ENCODE measurements around the gene PIGQ.

Gene PIGQ

GRCh38 chr16:589658-590187 lies 20.0 kb downstream of the PIGQ start, which contains the start of gene RAB40C:
Gene RAB40C (plus strand): TSS chr16:590066. CDS start chr16:590292, 226 bp downstream.
- Histone ChIP-seq H3K27me3 (ENCODE audit: low read depth, low read length) (no peaks in the 10 kb centered on the region; the same call in 1 of the 2 replicates), H3K27ac (ENCODE audit: low read length) (peak within 1 kb of the TSS; percentile 88), H2AFZ (ENCODE audit: low read depth, low read length) (peak within 1 kb of the TSS; percentile 73), H3K9ac (ENCODE audit: low read length) (peak within 1 kb of the TSS; percentile 85), H3K4me3 (ENCODE audit: low read length) (peak within 1 kb of the TSS; percentile 95), H3K79me2 (ENCODE audit: low read length) (peaks cover 27% of the 10 kb centered on the region), H3K9me3 (ENCODE audit: insufficient read depth, low read length) (no peaks in the 10 kb centered on the region), H4K20me1 (ENCODE audit: insufficient read depth, low read length) (peaks cover 12% of the 10 kb centered on the region; the same call in 1 of the 2 replicates), H3K4me2 (ENCODE audit: low read length) (peak within 1 kb of the TSS; percentile 100), H3K4me1 (ENCODE audit: low read length) (peaks cover 14% of the 10 kb centered on the region), H3K36me3 (replicated peaks; ENCODE audit: low read depth, low read length) (peaks cover 4% of the 10 kb centered on the region)
- TF ChIP-seq EZH2phosphoT487 (IDR thresholded peaks at IDR 0.05; ENCODE audit: low read depth) = no peak

GRCh38 chr16:590188-590814 lies 20.5 kb downstream of the PIGQ start:
- Histone ChIP-seq H4K20me1 (ENCODE audit: insufficient read depth, low read length) (peaks cover 12% of the 10 kb centered on the region; the same call in 1 of the 2 replicates), H3K9me3 (ENCODE audit: insufficient read depth, low read length) (no peaks in the 10 kb centered on the region), H3K4me2 (ENCODE audit: low read length) (peak overlapping the region; percentile 100), H3K79me2 (ENCODE audit: low read length) (peaks cover 27% of the 10 kb centered on the region), H3K36me3 (replicated peaks; ENCODE audit: low read depth, low read length) (peaks cover 4% of the 10 kb centered on the region), H3K9ac (ENCODE audit: low read length) (peak overlapping the region; percentile 85), H3K4me3 (ENCODE audit: low read length) (peak overlapping the region; percentile 95), H3K27ac (ENCODE audit: low read length) (0 out of 2 replicates have a peak overlapping the region, but pooled peaks have one; percentile 13), H3K27me3 (ENCODE audit: low read depth, low read length) (no peaks in the 10 kb centered on the region; the same call in 1 of the 2 replicates), H3K4me1 (ENCODE audit: low read length) (peaks cover 14% of the 10 kb centered on the region), H2AFZ (ENCODE audit: low read depth, low read length) (no peak overlapping the region)
- TF ChIP-seq EZH2phosphoT487 (IDR thresholded peaks at IDR 0.05; ENCODE audit: low read depth) = no peak
- no peak for TF ChIP-seq CTCF (IDR thresholded peaks at IDR 0.05; ENCODE audit: low read depth, low read length)

GRCh38 chr16:590815-591200 lies 21.0 kb downstream of the PIGQ start:
- H3K27ac ChIP-seq (ENCODE audit: low read length) = no peak overlapping the region
- no peak for TF ChIP-seq CTCF (IDR thresholded peaks at IDR 0.05; ENCODE audit: low read depth, low read length)
- TF ChIP-seq EZH2phosphoT487 (IDR thresholded peaks at IDR 0.05; ENCODE audit: low read depth) = no peak
- H3K4me3 ChIP-seq (ENCODE audit: low read length) = peak overlapping the region; percentile 95
- peak overlapping the region; percentile 85 for H3K9ac ChIP-seq (ENCODE audit: low read length)
- peak overlapping the region; percentile 100 for H3K4me2 ChIP-seq (ENCODE audit: low read length)
- peaks cover 12% of the 10 kb centered on the region; the same call in 1 of the 2 replicates for H4K20me1 ChIP-seq (ENCODE audit: insufficient read depth, low read length)
- no peak overlapping the region for H2AFZ ChIP-seq (ENCODE audit: low read depth, low read length)
- no peaks in the 10 kb centered on the region for H3K9me3 ChIP-seq (ENCODE audit: insufficient read depth, low read length)
- peaks cover 14% of the 10 kb centered on the region for H3K4me1 ChIP-seq (ENCODE audit: low read length)
- peaks cover 4% of the 10 kb centered on the region for H3K36me3 ChIP-seq (replicated peaks; ENCODE audit: low read depth, low read length)
- H3K79me2 ChIP-seq (ENCODE audit: low read length) = peaks cover 27% of the 10 kb centered on the region
- H3K27me3 ChIP-seq (ENCODE audit: low read depth, low read length) = no peaks in the 10 kb centered on the region

- Histone ChIP-seq H3K36me3 (replicated peaks; ENCODE audit: low read depth, low read length) (peaks cover 4% of the 10 kb centered on the region), H2AFZ (ENCODE audit: low read depth, low read length) (no peak overlapping the region), H3K4me1 (ENCODE audit: low read length) (peaks cover 14% of the 10 kb centered on the region), H4K20me1 (ENCODE audit: insufficient read depth, low read length) (peaks cover 12% of the 10 kb centered on the region; the same call in 1 of the 2 replicates), H3K9me3 (ENCODE audit: insufficient read depth, low read length) (no peaks in the 10 kb centered on the region), H3K4me3 (ENCODE audit: low read length) (peak overlapping the region; percentile 95), H3K79me2 (ENCODE audit: low read length) (peaks cover 27% of the 10 kb centered on the region), H3K9ac (ENCODE audit: low read length) (no peak overlapping the region), H3K4me2 (ENCODE audit: low read length) (peak overlapping the region; percentile 100), H3K27me3 (ENCODE audit: low read depth, low read length) (no peaks in the 10 kb centered on the region), H3K27ac (ENCODE audit: low read length) (no peak overlapping the region)
- TF ChIP-seq CTCF (IDR thresholded peaks at IDR 0.05; ENCODE audit: low read depth, low read length) (no peak), EZH2phosphoT487 (IDR thresholded peaks at IDR 0.05; ENCODE audit: low read depth) (no peak)
These were observed 21.5 kb downstream of the PIGQ start for GRCh38 chr16:591231-591630.
